GM18508 (cell line): ENCODE measurements around the gene CTBS.

Source experiments
- ATAC-seq: cut with Tn5 transposase; IDR thresholded peaks from one replicate; pipeline ENCODE4 v1.9.1; 2021; ENCODE audit warnings: moderate number of reproducible peaks; ENCODE audit not compliant: insufficient read depth, unreplicated experiment

Gene CTBS

DNA sequence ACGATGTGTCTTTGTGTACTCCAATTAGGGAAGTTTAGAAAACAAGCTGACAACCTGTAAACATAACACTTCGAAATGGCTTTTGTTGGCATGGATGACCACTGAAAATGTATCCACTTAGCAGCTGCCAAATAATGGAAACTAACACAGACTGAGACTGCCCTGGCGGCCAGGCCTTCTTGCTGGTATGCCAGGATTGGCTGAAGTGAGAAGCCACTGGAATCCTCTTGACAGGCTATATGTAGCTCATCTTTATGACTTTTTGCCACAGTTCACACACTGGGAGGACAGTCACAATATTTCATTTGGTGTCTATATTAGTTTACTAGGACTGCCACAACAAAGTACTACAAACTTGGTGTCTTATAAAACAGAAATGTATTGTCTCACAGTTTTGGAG, 12.9 kb upstream of the CTBS start:
- no peak for ATAC-seq

- ATAC-seq, result no peak
These were observed 11.6 kb upstream of the CTBS start for GRCh38 chr1:84585803-84586202.

- no peak for ATAC-seq
These were observed 9.9 kb upstream of the CTBS start for GRCh38 chr1:84584126-84584525.

DNA sequence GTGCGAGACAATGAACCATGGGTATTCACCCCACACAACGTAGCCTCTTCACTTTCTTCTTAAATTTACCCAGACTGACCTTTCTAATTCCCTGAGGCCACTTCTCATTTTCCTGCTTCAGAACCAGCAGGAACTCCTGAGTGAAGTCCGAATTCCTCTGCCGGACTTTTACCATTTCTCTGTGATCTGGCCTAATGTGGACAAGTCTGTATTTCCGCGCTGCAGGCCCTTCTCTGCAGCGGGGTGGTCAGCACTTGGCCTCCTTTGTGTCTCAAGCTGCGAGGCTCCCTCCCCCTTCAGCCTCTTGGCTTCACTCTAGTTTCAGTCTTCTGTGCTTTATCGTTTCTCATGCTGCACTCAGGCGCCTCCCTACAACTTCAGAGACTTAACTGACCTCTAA, 9.4 kb upstream of the CTBS start:
- ATAC-seq, result no peak

GRCh38 chr1:84582802-84583587, 8.8 kb upstream of the CTBS start:
- no peak for ATAC-seq

- ATAC-seq, result no peak
These were observed 7.4 kb upstream of the CTBS start for GRCh38 chr1:84581648-84582047.

- ATAC-seq, result no peak
These were observed 696 bp upstream of the CTBS start for GRCh38 chr1:84574936-84575335.

DNA sequence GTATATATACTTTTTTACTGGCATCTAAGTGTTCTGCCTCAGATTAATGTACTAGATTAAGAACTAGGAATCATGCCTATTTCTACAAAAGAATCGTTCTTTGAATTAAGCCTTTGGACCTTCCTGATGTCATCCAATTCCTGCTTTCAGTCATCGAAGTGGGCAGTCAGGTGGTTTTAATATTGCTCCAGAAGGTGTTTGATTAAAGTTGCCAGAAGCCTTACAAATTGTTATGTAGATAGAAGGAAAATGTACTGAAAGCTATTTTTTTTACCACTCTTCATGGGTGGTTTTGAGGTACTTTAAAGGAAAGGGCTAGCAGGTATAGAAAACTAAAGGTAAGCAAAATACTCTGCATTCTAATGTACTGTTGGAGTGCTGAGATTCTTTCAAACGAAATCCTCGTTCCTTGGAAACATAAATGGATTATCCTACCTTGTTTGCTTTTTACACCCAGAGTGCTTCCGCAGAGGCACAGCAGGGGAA, 716 bp downstream of the CTBS start:
- no peak for ATAC-seq

GRCh38 chr1:84571150-84571535, 3.1 kb downstream of the CTBS start:
- ATAC-seq, result no peak

GRCh38 chr1:84570436-84571149, 3.6 kb downstream of the CTBS start:
- no peak for ATAC-seq

- no peak for ATAC-seq
These were observed 5.0 kb downstream of the CTBS start for GRCh38 chr1:84569216-84569615.

- ATAC-seq, result no peak
These were observed 23.4 kb downstream of the CTBS start for GRCh38 chr1:84550826-84551225.

DNA sequence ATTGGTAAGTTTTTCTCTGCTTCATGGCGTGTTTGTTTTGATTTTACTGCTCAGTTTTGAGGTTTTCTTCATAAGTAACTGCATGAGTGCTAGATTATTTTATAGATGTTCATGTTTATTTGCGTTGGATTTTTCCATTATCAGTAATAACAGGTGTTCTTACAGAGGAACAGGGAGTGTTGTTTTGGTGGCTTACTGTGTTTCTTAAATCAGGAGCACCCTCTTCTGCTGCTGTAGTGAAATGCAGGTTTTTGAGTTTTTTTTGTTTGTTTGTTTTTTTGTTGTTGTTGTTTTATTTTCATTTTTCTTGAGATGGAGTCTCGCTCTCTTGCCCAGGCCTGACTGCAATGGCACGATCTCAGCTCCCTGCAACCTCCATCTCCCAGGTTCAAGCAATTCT, 32.6 kb downstream of the CTBS start:
- no peak for ATAC-seq

- ATAC-seq, result no peak
These were observed 33.5 kb downstream of the CTBS start for GRCh38 chr1:84540759-84541158.

DNA sequence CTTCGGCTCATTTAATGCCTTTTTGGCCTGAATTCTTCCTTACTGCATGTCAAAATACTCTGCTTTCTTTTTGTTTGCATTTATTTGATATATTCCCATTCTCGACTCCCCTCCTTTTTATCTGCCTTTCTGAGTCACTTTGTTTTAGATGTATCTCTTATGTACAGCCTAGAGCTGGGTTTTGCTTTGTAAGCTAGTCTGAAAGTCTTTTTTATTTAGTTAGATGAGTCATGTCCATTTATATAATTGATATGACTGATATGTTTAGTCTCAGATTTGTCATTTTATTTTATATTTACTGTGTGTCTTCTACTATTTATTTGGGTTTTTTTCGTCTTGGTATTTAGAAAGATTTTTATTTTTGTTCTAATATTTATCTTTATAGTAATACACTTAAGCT, 34.3 kb downstream of the CTBS start:
- no peak for ATAC-seq

- no peak for ATAC-seq
These were observed 35.6 kb downstream of the CTBS start for GRCh38 chr1:84538599-84538998.

DNA sequence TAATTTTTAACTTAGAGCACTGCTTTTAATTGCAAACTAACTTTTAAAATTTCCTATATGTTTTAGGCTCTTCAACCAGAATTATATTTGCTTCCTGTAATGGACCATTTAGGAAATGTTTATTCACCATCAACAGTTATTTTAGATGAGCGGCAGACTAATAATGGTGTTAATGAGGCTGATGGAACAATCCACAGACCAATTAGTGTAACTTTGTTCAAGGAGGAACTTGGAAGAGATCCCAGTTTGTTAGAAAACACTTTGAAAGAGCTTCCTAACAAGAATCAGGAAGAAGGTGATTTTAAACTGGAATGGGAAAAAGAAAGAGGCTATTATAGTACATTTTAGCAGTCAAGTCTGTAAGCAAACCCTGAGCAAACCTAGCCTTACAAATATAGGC, 48.5 kb downstream of the CTBS start:
- ATAC-seq, result no peak

DNA sequence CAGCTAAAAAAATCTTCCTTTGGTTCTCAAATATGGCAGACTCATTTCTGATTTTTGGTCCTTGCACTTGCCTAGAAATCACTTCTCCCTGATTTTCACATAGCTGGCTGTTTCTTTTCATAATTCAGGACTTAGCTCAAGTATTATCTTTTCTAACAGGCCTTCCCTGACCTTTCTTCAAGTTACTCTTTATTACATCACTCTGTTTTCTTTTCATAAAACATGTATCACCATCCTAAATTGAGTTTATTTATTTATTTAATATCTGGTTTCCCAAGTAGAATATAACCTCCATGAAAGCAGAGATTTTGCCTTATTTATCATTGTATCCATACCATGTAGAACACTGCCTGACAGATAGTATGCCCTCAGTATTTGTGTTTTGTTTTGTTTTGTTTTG, 49.6 kb downstream of the CTBS start:
- no peak for ATAC-seq

DNA sequence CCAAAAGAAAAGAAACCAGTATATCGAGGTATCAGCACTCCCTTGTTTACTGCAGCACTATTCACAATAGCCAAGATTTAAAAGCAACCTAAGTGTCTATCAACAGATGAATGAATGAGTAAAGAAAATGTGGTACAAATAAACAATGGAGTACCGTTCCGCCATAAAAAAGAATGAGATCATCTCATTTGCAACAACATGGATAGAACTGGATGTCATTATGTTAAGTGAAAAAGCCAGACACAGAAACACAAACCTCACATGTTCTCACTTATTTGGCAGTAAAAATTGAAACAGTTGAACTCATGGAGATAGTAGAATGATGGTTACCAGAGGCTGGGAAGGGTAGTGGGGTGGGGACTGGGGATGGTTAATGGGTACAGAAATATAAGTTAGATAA, 63.6 kb downstream of the CTBS start:
- ATAC-seq, result no peak

DNA sequence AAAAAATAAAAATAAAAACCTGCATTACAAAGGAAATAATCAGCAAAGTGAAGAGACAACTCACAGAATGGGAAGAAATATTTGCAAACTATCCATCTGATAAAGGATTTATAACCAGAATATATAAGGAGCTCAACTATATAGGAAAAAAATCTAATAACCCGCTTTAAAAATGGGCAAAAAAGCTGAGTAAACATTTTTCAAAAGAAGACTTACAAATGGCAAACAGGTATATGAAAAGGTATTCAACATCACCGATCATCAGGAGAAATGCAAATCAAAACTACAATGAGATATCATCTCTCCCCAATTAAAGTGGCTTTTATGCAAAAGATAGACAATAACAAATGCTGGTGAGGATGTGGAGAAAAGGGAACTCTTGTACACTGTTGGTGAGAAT, 64.1 kb downstream of the CTBS start:
- ATAC-seq, result no peak

DNA sequence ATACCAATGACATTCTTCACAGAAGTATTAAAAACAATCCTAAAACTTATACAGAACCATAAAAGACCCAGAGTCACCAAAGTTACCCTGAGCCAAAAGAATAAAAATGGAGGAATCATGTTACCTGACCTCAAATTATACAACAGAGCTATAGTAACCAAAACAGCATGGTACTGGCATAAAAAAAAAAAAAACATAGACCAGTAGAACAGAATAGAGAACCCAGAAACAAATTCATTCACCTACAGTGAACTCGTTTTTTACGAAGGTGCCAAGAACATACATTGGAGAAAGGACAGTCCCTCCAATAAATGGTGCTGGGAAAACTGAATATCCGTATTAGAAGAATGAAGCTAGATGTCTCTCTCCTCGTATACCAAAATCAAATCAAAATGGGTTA, 65.2 kb downstream of the CTBS start:
- ATAC-seq, result no peak

- no peak for ATAC-seq
These were observed 65.7 kb downstream of the CTBS start for GRCh38 chr1:84508510-84508909.
